Endothelial cell of umbilical vein (primary cell): Measurements from ENCODE around the gene CNNM4. TPM values are rescaled to one million over a fixed set of nuclear protein-coding genes. Genes with fewer than 3 reads are reported as not detected.

Experiments
- BruUV-seq: library from RNA; stranded (reverse); fragments of 400-500 nt; replicated peaks from 2 replicates; lab custom pipeline; 2021; lab: Mats Ljungman, UMichigan
- CTCF ChIA-PET: fragments of 300-600, 350-600 bp; sonication (Branson Sonifier 250); formaldehyde crosslinking; loops from one replicate; lab custom pipeline; 2021; ENCODE audit warnings: antibody characterized with exemption, inconsistent platforms; lab: Charles Lee
- POLR2A ChIA-PET: fragments of 300-600, 350-600 bp; sonication (Branson Sonifier 250); formaldehyde crosslinking; loops from one replicate; lab custom pipeline; 2021; ENCODE audit warnings: antibody characterized with exemption, inconsistent platforms; lab: Charles Lee
- DNase-seq: peaks from one replicate; pipeline ENCODE4 v3.0.0-alpha.2; 2011; ENCODE audit warnings: low read depth, low spot score
- FAIRE-seq: peaks from 2 replicates; lab custom pipeline; 2011; peaks lifted over from hg19 to GRCh38; lab: Jason Lieb, UNC
- H2AFZ ChIP-seq: 2 replicates; pipeline ENCODE4 v1.6.0; 2012; ENCODE audit warnings: low read depth, low read length, control low read depth, inconsistent platforms
- H3K27ac ChIP-seq: 2 replicates; pipeline ENCODE4 v1.5.1; 2011; ENCODE audit warnings: low read depth, mild to moderate bottlenecking, control low read depth, low read length, moderate library complexity; ENCODE audit not compliant: insufficient read depth
- H3K27me3 ChIP-seq, 2 experiments: 2 replicates each; pipeline versions ENCODE4 v1.6.0 to v1.6.1; 2011; ENCODE audit warnings: low read length in 2 of 2, mixed read lengths in 1 of 2; ENCODE audit not compliant: control insufficient read depth in 2 of 2, insufficient read depth in 2 of 2
- H3K36me3 ChIP-seq, 2 experiments: 2 replicates in 1 of 2; 3 replicates in 1 of 2; pipeline ENCODE4 v1.5.1; 2011; ENCODE audit warnings: low read length in 2 of 2, mild to moderate bottlenecking in 1 of 2, moderate library complexity in 1 of 2; ENCODE audit not compliant: control insufficient read depth in 2 of 2, insufficient read depth in 2 of 2; ENCODE audit errors: extremely low read depth in 1 of 2
- H3K4me1 ChIP-seq: 3 replicates; pipeline ENCODE4 v1.5.1; 2011; ENCODE audit warnings: mild to moderate bottlenecking, low read length; ENCODE audit not compliant: control insufficient read depth, insufficient read depth; ENCODE audit errors: extremely low read depth
- H3K4me2 ChIP-seq: 2 replicates; pipeline ENCODE4 v1.6.1; 2011; ENCODE audit warnings: low read length, control low read depth, mixed read lengths; ENCODE audit not compliant: insufficient read depth
- H3K4me3 ChIP-seq, 3 experiments: fragments of 200-600 bp in 1 of 3; sonication (generic), shearing (Covaris generic) in 1 of 3; replicated peaks in 1 of 3; 2 replicates each; pipeline ENCODE4 v1.5.1; 2011 to 2016; ENCODE audit warnings: control low read depth in 3 of 3, low read length in 3 of 3, mild to moderate bottlenecking in 2 of 3, inconsistent platforms in 1 of 3, low read depth in 1 of 3, moderate library complexity in 1 of 3; ENCODE audit not compliant: insufficient read depth in 1 of 3
- H3K79me2 ChIP-seq: 2 replicates; pipeline ENCODE4 v1.6.0; 2012; ENCODE audit warnings: low read length, inconsistent platforms; ENCODE audit not compliant: control insufficient read depth, insufficient read depth
- H3K9ac ChIP-seq: replicated peaks from 2 replicates; pipeline ENCODE3; 2011; ENCODE audit warnings: low read length, control low read depth; ENCODE audit not compliant: insufficient read depth; ENCODE audit errors: extremely low read depth
- H3K9me1 ChIP-seq: replicated peaks from 3 replicates; pipeline ENCODE4 v1.6.0; 2011; ENCODE audit warnings: mild to moderate bottlenecking, low read length; ENCODE audit not compliant: control insufficient read depth, insufficient read depth; ENCODE audit errors: extremely low read depth
- H3K9me3 ChIP-seq: replicated peaks from 2 replicates; pipeline ENCODE4 v1.5.1; 2012; ENCODE audit warnings: low read length, inconsistent platforms; ENCODE audit not compliant: control insufficient read depth, insufficient read depth
- H4K20me1 ChIP-seq: replicated peaks from 2 replicates; pipeline ENCODE3; 2011; ENCODE audit warnings: mild to moderate bottlenecking, low read length; ENCODE audit not compliant: control insufficient read depth, insufficient read depth; ENCODE audit errors: extremely low read depth
- CTCF ChIP-seq, 2 donors: IDR thresholded peaks; 1 replicate in 1 of 2; 2 replicates in 1 of 2; pipeline ENCODE4 v1.5.1; 2011; ENCODE audit warnings: low read length in 2 of 2, mild to moderate bottlenecking in 2 of 2, moderate library complexity in 2 of 2, control low read depth in 1 of 2, inconsistent platforms in 1 of 2, low read depth in 1 of 2; ENCODE audit not compliant: insufficient read depth in 1 of 2; ENCODE audit errors: extremely low read depth in 1 of 2
- EZH2 ChIP-seq: IDR thresholded peaks from 2 replicates; pipeline ENCODE4 v1.6.1; 2012; ENCODE audit warnings: borderline replicate concordance, low read depth, mild to moderate bottlenecking, moderate library complexity, low read length, inconsistent platforms; ENCODE audit not compliant: severe bottlenecking
- FOS ChIP-seq: IDR thresholded peaks from 2 replicates; pipeline ENCODE4 v1.6.1; 2011; ENCODE audit warnings: mild to moderate bottlenecking, low read length, moderate library complexity, borderline replicate concordance; ENCODE audit not compliant: insufficient read depth
- GATA2 ChIP-seq: IDR thresholded peaks from 2 replicates; pipeline ENCODE4 v1.7.0; 2011; ENCODE audit warnings: low read depth, mild to moderate bottlenecking, moderate library complexity, mixed read lengths, low read length; ENCODE audit not compliant: insufficient read length, insufficient read depth
- JUN ChIP-seq: IDR thresholded peaks from 2 replicates; pipeline ENCODE4 v1.6.1; 2011; ENCODE audit warnings: borderline replicate concordance, low read depth; ENCODE audit not compliant: insufficient read length, insufficient read depth
- MAX ChIP-seq: IDR thresholded peaks from 2 replicates; pipeline ENCODE4 v1.6.1; 2011; ENCODE audit not compliant: insufficient read depth, insufficient read length
- MYC ChIP-seq: IDR thresholded peaks from one replicate; pipeline ENCODE4 v1.6.1; 2011; ENCODE audit warnings: mild to moderate bottlenecking, low read depth, low read length
- POLR2A ChIP-seq: IDR thresholded peaks from 2 replicates; pipeline ENCODE4 v1.6.1; 2012; ENCODE audit warnings: low read depth, mild to moderate bottlenecking, control low read depth, low read length
- POLR2AphosphoS5 ChIP-seq: IDR thresholded peaks from 2 replicates; pipeline ENCODE4 v1.6.1; 2012; ENCODE audit warnings: low read depth, mild to moderate bottlenecking, control low read depth, low read length, moderate library complexity; ENCODE audit not compliant: insufficient read depth
- dilution Hi-C: fragments of 300-500 bp; cut with MboI; formaldehyde crosslinking; loops from one replicate; pipeline ENCODE4 v1.15.0; 2019; ENCODE audit warnings: low sequenced_read_pairs; ENCODE audit not compliant: extremely low pct_ligation_motif_present
- intact Hi-C: fragments of 100-400 bp; cut with micrococcal nuclease; formaldehyde crosslinking; loops from one replicate; pipeline ENCODE4 v1.10.0; 2022
- polyA plus RNA-seq, 4 experiments: library from polyadenylated mRNA; depleted of rRNA in 3 of 4; stranded (reverse) in 3 of 4; unstranded in 1 of 4; fragments of >200 nt; gene quantifications; 2 replicates each; pipeline versions ENCODE4 v1.2.1 to v1.2.3, GENCODE V29; 2011 to 2012; ENCODE audit warnings: missing spikeins in 1 of 4
- total RNA-seq: library from RNA; stranded (reverse); gene quantifications from 2 replicates; pipeline ENCODE4 v1.2.3, GENCODE V29; 2021

Gene CNNM4
- total and polyA plus RNA-seq, 2 donors (not counting 3 experiments of a cell fraction or from before 2014, with no cell fraction given), result 4.7 to 5.3 TPM

GRCh38 chr2:96817882-96818281 is 57.2 kb downstream of the CNNM4 start:
- H3K27ac ChIP-seq, result no peak overlapping the region
- H3K9me3 ChIP-seq, result no peaks in the 10 kb centered on the region
- no peaks in the 10 kb centered on the region for H3K27me3 ChIP-seq
- H4K20me1 ChIP-seq, result no peaks in the 10 kb centered on the region
- ChIA-PET CTCF (interaction anchor here (0.7 to 1.8 kb wide), 4 partner anchors 20 to 410 kb away, joined by 3 to 9 read pairs (median 3); partner anchors contain the start of gene ANKRD36), POLR2A (no interaction called here)
- peaks cover 13% of the 10 kb centered on the region for H3K4me1 ChIP-seq
- H3K4me3 ChIP-seq, result no peak overlapping the region
- TF ChIP-seq FOS (no peak), JUN (no peak), CTCF (IDR thresholded peaks at IDR 0.05; ENCODE audit: extremely low read depth in 1 of 2, insufficient read depth in 1 of 2, low read depth in 1 of 2, low read length in 2 of 2) (no peak), MAX (no peak), POLR2AphosphoS5 (no peak), GATA2 (no peak), POLR2A (no peak), EZH2 (no peak), MYC (no peak)
- H3K4me2 ChIP-seq, result peak overlapping the region; percentile 78
- H3K36me3 ChIP-seq, result no peaks in the 10 kb centered on the region
- BruUV-seq, result TSS peak; percentile 15
- FAIRE-seq (no peak), DNase-seq (no peak)
- H3K79me2 ChIP-seq, result peaks cover 10% of the 10 kb centered on the region
- dilution Hi-C loops, result no loop called here
- no peak overlapping the region for H3K9ac ChIP-seq
- no peak overlapping the region for H2AFZ ChIP-seq
- intact Hi-C loops, result loop anchor here (2.0 kb wide), 2 partner anchors 143 to 281 kb away; partner anchors contain the start of gene ARID5A
- no peaks in the 10 kb centered on the region for H3K9me1 ChIP-seq
